HEK293T (cell line): ENCODE data around the gene JAK1.

Experiments
- ARNT ChIP-seq: fragments of 450-650 bp; IDR thresholded peaks from 2 replicates; pipeline ENCODE4 v1.6.1; 2017; ENCODE audit warnings: mild to moderate bottlenecking
- CTBP1 ChIP-seq: fragments of 450-650 bp; IDR thresholded peaks from 2 replicates; pipeline ENCODE4 v1.6.1; 2016; ENCODE audit warnings: borderline replicate concordance
- ELF4 ChIP-seq: fragments of 450-650 bp; IDR thresholded peaks from 2 replicates; pipeline ENCODE4 v1.6.1; 2017; ENCODE audit warnings: antibody characterized with exemption
- FOXA1 ChIP-seq: fragments of 450-650 bp; IDR thresholded peaks from 2 replicates; pipeline ENCODE4 v1.6.1; 2016; ENCODE audit warnings: mild to moderate bottlenecking
- FOXK2 ChIP-seq: fragments of 450-650 bp; IDR thresholded peaks from 2 replicates; pipeline ENCODE4 v1.6.1; 2016; ENCODE audit warnings: mild to moderate bottlenecking
- SP1 ChIP-seq: fragments of 450-650 bp; IDR thresholded peaks from 2 replicates; pipeline ENCODE4 v1.6.1; 2017
- SUZ12 ChIP-seq: fragments of 450-650 bp; IDR thresholded peaks from 2 replicates; pipeline ENCODE4 v1.6.1; 2016; ENCODE audit warnings: mild to moderate bottlenecking
- TARDBP ChIP-seq: fragments of 450-650 bp; IDR thresholded peaks from 2 replicates; pipeline ENCODE4 v1.6.1; 2016
- ZNF384 ChIP-seq: fragments of 450-650 bp; IDR thresholded peaks from 2 replicates; pipeline ENCODE4 v1.6.1; 2016
- TF ChIP-seq, protein P1 (sequence below): fragments of 450-650 bp; IDR thresholded peaks from 2 replicates; pipeline ENCODE4 v1.6.1; 2016

DNA sequence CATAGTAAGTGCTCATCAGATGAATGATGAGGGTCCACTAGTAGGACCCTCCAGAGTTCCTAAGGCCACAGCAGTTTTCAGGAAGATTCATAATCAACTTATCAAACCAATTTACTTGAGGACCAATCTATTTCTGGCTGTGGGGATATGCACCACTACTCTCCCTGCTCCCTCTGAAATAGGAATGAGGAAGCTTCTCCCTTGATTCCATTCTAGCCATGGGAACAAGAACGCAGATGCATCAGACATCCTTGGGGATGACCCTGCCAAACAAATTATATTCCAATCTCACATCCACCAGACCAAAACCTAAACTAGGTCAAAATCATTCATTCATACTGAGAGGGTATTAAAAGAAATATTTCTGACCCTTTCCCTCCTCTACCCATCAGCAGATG is 31.5 kb downstream of the JAK1 start:
- TF ChIP-seq ELF4 (no peak), SP1 (no peak), ARNT (no peak), ZNF384 (no peak), TARDBP (no peak), FOXA1 (no peak), FOXK2 (no peak), SUZ12 (no peak), CTBP1 (no peak)
- TF ChIP-seq, protein P1, sequence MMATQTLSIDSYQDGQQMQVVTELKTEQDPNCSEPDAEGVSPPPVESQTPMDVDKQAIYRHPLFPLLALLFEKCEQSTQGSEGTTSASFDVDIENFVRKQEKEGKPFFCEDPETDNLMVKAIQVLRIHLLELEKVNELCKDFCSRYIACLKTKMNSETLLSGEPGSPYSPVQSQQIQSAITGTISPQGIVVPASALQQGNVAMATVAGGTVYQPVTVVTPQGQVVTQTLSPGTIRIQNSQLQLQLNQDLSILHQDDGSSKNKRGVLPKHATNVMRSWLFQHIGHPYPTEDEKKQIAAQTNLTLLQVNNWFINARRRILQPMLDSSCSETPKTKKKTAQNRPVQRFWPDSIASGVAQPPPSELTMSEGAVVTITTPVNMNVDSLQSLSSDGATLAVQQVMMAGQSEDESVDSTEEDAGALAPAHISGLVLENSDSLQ, result no peak
